HG02981 (cell line): ENCODE data around the gene WNT9A.
"Not testable (repeated sequence)": the region's sequence is repeated elsewhere in the genome, so short reads cannot be mapped to it uniquely, and the experiment has no call there.

ENCODE experiments used
- ATAC-seq: cut with Tn5 transposase; IDR thresholded peaks from one replicate; pipeline ENCODE4 v1.9.1; 2021; ENCODE audit warnings: mild to moderate bottlenecking, moderate library complexity; ENCODE audit not compliant: unreplicated experiment

WNT9A gene, protein sequence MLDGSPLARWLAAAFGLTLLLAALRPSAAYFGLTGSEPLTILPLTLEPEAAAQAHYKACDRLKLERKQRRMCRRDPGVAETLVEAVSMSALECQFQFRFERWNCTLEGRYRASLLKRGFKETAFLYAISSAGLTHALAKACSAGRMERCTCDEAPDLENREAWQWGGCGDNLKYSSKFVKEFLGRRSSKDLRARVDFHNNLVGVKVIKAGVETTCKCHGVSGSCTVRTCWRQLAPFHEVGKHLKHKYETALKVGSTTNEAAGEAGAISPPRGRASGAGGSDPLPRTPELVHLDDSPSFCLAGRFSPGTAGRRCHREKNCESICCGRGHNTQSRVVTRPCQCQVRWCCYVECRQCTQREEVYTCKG

DNA sequence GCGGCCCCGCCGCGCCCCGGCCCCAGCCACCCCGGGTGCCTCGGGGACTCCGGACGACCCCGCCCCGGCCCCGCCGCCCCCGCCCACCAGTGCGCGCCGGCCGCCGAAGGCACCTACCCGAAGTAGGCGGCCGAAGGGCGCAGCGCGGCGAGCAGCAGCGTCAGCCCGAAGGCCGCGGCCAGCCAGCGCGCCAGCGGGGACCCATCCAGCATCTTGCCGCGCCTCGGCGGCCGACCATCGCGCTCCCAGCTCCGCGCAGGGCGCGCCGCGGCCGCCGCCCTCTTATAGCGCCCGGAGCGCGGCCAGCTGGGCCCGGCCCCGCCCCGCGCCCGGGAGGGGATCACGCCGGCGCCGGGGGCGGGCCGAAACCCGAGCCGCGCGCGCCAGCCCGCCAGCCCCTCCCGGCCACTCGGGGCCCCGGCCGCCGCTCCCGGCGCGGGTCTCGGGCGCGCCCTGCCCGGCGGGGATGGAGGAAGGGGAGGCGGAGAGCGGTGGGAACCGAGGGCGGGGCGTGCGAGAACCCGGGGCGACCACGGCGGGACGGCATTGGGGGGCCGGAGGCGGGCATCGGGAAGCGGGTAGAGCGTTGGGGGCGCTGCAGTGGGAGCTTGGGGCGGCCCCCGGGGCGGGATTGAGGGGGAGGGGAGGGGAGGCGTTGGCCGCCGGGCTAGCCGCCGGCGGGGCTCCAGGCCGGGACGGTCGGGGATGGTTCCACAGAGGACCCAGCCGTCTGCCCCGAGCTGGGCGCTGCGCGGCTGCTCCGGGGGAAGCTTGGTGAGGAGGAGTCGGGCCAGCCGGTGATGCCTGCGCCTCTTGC is at the start of gene WNT9A:
TSS of gene WNT9A (minus strand) at position 257 of the 817 bp plus-strand sequence. CDS start at position 212, 45 bp downstream.
- no peak for ATAC-seq

DNA sequence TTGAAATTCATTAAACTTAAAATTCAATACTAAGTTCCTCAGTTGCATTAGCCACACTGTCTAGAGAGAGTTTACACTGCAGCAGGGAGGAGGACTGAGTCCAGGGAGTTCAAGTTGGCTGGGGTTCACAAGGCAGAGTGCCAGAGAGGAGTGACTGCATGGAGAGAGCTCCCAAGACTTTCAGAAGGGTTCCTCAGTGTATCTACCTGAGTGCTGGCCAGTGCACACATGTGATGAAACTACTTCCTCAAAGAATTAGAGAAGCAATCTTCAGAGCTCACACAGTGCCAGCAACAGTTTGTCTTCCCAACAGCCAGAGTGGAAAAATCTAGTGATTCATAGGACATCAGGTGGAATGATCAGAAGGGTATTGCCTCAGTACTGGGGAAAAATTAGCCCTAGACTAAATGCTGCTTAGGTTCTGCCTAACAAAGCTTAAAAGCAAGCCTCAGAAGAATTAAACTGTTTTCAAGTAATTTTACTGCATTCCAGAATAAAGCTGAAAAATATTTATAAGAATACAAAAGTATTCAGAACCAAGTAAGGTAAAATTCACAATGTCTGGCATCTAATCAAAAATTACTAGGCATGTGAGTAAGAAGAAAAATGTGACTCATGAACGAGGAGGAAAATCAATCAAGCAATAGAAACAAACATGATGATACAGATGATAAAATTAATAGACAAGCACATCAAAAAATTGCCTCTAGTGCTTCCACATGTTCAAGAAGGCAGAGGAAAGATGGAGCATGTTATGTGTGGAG is 48.6 kb upstream of the WNT9A start:
- no peak for ATAC-seq

DNA sequence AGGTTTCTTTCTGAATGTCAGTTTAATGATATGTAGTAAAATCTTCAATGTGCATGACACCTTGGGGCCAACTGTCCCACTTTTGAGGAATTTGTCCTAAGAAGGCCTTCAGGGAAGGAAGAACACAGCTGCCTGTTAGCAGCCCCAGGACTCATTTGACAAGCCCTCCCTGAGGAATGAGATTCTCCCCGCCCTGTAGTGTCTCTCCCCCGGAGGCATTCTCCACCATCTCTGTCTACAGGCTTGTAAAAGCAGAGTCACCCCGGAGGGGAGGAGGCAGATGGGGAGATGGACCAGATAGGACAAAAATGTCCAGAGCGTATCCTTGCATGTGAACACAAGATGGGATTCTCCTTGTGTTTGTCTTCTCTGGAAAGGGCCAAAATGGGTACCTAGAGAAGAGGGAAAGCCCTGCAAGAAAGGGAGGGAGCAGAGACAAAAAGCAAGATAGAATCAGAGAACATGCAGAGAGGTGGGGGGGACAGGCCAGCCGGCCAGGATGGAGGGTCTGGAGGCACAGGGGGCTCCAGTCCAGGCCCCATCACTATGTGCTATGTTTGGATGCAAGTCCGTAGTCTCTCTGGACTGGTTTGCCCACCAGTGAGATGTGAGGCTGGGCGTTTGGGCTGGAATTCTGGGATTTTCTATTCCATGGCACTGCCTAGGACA is 47.0 kb upstream of the WNT9A start:
- ATAC-seq: no peak

DNA sequence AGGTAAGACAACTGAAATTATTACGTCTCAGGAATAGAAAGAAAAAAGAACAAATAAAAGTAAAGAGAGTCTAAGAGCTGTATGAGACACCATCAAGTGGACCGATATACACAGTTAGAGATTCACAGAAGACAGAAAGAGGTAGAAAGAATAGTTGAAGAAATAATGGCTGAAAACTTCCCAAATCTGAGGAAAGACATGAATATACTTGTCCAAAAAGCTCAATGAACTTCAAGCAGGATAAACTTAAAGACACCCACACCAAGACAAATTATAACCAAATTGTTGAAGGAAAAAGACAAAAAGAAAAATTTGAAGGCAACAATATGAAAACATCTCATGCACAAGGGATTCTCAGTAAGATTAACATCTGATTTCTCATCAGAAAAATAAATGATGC is 39.4 kb upstream of the WNT9A start:
- no peak for ATAC-seq

DNA sequence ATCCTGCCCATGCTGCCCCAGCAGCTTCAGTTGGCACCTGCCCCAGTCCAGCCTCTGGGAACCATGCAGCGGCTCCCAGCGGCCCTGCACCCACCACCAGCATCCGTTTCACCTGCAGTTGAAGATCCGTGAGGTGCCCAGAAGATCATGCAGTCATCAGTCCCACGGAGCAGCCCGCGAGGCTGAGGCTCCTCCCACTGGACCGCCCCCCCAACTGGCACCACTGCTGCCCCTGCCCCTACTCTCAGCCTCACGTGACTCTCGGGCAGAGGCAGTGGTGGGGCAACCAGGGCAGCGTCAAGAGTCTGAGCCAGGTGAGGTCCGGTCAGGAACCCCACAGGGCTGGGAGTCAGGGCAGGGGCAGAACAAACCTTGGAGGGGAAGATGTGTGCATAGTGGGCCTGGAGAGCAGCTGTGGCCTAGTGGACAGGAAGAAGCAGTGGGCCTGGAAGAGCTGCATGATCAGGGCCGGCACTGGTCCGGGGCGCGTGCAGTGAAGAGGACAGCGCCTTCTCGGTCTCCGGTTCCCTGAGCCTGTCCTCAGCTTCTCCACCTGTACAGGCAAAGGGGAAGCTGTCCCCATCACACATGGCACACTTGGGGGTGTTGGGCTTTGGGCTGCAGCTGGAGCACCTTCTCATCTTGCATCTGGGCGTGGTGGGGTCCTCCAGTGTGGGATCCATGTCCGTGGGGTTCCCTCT is 28.0 kb upstream of the WNT9A start:
- ATAC-seq: not testable (repeated sequence)

DNA sequence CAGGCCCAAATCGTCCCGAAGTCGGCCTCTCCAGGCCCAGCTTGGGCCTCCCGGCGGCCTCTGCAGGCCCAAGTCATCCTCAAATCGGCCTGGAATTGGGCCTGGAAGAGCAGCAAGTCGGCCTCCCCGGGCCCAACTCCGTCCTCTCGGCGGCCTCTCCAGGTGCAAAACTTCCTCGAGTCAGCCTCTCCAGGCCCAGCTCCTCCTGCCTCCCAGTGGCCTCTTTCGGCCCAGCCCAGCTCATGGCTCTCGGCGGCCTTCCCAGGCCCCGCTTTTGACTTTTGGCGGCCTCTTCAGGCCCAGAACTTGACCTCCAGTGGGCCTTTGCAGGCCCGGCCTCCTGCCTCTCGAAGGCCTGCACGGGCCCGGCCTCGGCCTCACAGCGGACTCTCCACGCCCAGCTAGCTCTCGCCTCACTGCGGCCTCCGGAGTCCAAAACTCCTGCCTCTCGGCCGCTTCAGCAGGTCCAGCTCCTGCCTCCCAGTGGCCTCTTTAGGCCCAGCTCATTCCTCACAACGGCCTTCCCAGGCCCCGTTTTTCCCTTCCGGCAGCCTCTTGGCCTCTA is 26.1 kb upstream of the WNT9A start:
- ATAC-seq: not testable (repeated sequence)

DNA sequence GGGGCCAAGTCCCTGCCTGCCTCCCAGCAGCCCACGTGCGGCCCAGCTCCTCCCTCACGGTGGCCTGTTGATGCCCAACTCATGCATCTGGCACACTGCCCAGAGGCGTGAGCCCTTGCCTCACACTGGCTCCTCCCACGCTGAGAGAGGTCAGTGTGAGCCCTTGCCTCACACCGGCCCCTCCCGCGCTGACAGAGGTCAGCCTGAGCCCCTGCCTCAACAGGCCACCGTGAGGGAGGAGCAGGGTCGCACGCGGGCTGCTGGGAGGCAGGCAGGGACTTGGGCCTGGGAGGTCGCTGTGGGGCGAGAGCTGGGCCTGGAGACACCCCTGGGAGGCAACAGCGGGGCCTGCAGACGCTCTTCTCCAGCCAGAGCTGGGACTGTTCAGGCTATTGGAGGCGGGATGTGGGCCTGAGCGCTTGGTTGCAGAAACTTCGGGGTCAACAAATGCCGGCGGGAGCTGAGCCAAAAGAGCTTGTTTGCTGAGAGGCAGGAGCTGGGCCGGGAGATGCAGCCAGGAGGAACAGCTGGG is 25.2 kb upstream of the WNT9A start:
- ATAC-seq: not testable (repeated sequence)

DNA sequence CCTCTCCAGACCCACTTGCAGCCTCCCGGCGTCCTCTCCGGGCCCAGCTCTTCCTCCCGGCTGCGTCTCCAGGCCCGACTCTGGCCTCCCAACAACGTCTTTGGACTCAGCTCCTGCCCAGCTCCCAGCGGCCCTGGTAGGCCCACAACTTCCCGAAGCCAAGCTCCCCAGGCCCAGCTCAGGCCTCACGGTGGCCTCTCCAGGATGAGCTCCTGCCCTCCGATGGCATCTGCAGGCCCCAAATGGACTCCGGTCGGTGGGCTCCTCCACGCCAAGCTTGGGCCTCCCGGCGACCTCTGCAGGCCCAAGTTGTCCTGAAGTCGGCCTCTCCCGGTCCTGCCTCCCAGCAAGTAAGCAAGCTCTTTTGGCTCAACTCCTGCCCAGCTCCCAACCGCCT is 24.5 kb upstream of the WNT9A start:
- not testable (repeated sequence) for ATAC-seq

DNA sequence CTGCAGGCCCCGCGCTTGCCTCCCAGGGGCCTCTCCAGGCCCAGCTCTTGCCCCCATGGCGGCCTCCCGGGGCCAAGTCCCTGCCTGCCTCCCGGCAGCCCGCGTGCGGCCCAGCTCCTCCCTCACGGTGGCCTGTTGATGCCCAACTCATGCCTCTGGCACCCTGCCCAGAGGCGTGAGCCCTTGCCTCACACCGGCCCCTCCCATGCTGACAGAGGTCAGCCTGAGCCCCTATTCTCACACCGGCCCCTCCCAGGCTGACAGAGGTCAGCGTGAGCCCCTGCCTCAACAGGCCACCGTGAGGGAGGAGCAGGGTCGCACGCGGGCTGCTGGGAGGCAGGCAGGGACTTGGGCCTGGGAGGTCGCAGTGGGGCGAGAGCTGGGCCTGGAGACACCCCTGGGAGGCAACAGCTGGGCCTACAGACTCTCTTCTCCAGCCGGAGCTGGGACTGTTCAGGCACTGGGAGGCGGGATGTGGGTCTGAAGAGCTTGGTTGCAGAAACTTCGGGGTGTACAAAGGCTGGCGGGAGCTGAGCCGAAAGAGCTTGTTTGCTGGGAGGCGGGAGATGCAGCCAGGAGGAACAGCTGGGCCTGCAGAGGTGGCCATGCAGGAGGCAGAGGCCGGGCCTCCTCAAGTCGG is 24.0 kb upstream of the WNT9A start:
- not testable (repeated sequence) for ATAC-seq

DNA sequence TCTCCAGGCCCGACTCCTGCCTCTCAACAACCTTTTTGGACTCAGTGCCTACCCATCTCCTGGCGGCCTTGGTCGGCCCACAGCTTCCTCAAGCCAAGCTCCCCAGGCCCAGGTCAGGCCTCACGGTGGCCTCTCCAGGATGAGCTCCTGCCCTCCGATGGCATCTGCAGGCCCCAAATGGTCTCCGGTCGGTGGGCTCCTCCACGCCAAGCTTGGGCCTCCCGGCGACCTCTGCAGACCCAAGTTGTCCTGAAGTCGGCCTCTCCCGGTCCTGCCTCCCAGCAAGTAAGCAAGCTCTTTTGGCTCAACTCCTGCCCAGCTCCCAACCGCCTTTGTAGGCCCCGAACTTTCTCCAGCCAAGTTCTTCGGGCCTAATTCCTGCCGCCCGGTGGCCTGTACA is 23.5 kb upstream of the WNT9A start:
- ATAC-seq: not testable (repeated sequence)

DNA sequence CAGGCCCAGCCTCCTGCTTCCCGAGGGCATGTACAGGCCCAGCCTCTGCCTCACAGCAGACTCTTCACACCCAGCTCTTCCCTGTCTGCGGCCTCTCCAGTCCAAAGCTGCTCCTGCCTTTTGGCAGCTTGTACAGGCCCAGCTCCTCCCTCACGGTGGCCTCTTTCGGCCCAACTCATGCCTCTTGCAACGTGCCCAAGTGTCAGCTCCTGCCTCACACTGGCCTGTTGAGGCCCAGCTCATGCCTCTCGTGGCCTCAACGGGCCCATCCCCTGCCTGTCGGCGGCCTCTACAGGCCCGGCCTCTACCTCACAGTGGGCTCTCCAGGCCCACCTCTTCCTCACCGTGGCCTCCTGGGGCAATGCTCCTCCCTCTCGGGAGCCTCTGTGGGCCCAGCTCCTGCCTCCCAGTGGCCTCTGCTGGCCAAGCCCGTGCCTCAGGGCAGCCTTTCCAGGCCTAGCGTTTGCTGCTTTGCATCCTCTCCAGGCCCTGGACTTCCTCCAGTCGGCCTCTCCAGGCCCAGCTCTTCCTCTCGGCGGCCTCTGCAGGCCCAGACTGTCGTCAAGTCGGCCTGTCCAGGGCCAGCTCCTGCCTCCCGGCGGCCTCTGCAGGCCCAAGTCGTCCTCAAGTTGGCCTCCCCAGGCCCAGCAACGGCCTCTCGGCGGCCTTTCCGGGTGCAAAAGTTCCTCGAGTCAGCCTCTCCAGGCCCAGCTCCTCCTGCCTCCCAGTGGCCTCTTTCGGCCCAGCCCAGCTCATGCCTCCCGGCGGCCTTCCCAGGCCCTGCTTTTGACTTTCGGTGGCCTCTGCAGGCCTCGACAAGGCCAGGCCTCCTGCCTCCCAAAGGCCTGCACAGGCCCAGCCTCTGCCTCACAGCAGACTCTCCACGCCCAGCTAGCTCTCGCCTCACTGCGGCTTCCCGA is 22.6 kb upstream of the WNT9A start:
- not testable (repeated sequence) for ATAC-seq

DNA sequence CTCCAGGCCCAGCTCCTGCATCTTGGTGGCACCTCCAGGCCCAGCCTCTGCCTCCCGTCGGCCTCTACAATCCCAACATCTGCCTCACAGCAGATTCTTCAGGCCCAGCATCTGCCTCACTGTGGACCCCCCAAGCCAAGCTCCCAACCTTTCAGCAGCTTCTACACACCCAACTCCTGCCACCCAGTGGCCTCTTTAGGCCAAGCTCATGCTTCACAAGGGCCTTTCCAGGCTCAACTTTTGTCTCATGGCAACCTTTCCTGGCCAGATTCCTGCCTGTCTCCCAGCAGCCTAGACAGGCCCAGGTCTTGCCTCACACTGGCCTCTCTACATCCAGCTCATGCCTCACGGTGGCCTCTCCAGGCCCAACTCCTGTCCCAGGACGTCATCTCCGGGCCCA is 20.1 kb upstream of the WNT9A start:
- not testable (repeated sequence) for ATAC-seq

DNA sequence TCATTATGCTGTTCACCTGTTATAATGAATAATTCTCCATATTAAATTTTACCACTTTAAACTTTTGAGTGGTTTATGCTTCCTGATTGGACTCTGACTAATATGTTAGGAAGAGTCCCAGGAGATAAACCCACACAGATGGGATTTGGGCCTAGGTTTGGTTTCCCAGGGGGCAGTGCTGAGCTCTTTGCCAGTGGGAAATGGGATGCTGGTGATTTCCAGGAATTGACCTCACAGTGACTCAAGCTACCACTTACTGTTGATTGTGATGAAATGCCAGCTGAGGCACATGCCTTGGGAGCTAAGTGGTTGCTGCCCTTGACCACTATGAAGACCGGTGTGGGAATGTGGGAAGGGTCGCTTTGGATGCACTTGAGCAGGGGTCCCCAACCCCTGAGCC is 19.0 kb upstream of the WNT9A start:
- ATAC-seq: not testable (repeated sequence)

DNA sequence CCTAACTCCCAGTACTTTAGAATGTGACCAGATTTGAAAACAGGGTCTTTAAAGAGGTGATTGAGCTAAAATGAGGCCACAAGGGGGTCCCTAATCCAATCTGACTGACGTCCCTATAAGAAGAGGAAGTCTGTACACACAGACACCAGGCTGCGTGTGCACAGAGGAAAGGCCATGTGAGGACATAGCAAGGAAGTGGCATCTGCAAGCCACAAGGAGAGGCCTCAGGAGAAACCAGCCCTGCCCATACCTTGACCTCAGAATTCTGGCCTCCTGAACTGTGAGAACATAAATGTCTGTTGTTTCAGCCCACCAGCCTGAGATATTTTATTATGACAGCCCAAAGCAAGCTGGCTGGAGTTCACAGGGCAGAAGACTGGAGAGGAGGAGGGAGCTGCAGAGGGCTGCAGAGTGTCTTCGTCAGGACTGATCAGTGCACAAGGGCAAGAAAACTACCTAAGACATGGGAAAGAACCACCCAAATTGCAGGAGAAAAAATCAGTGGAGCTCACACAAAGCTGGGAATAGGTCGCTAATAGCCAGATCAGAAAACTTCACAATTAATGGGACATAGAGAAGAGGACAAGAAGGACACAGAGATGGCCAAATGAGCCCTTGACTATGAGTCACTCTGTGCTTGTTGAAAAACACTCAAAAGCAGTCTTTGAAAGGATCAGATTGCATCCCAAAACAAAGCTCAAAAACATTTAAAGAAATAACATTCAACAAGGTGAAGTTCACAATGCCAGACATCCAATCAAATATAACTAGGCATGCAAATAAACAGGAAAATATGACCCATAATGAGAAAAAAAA is 14.1 kb upstream of the WNT9A start:
- no peak for ATAC-seq

DNA sequence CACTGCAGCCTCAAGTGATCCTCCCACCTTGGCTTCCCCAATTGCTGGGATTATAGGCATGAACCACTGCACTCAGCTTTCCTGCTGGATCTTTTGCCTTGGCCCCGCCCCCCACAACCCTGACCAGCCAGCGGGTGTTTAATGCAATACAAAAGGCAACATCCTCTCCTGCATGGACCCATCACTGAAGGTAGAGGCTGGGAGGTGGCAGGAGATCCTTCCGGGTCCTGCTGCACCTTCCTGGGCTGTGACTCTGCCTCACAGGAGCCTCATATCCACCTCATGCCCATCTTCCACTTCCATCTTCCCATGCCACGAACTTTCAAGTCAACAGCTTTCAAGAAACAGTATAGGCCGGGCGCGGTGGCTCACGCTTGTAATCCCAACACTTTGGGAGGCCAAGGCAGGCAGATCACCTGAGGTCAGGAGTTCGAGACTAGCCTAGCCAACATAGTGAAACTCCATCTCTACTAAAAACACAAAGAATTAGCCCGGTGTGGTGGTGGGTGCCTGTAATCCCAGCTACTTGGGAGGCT is 11.7 kb upstream of the WNT9A start:
- no peak for ATAC-seq

DNA sequence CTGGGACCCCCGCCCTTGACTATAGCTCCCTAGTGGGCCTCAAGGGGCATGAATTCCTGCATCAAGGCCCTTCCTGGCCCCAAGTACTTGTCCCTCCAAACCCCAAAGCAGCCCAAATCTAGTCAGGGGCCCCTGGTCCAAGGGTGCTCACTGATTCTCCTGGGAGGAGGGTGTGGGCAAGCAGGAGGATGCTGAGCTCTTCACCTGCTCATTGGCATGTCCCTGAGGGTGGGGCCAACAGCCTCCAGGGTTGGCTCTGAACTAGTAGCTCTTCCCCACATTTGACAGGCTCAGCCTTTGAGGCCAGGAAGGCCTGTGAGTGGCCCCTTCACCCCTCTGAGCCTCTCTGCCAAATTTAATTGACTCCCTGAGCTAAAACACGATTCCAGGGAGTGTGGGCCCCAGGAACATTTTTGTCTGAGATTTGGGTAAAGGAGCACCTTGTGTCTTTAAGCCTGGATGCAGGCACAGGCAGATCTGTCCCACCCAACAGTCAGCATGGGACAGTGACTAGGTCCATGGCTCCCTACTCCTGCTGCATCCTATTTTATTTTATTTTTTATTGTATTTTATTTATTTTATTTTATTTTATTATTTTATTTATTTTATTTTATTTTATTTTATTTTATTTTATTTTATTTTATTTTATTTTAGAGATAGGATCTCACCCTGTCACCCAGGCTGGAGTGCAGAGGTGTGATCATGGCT is 11.0 kb upstream of the WNT9A start:
- no peak for ATAC-seq
